ENCODE measurements around the gene FXYD6.

- TF ChIP-seq POLR2A (IDR thresholded peaks at IDR 0.05; ENCODE audit: low read length) = no peak
- TF ChIP-seq GATA1 (IDR thresholded peaks at IDR 0.05; ENCODE audit: low read depth, low read length) = no peak
Measured at GRCh38 chr11:117820071-117820470, 56.4 kb downstream of the FXYD6 start.

All from erythroblast (primary cell).